HCT116 (cell line): ENCODE data around the gene SDK2.

Source experiments
- EZH2 ChIP-seq: fragments of 200-600 bp; sonication (generic); IDR thresholded peaks from 2 replicates; pipeline ENCODE4 v1.6.1; 2017; ENCODE audit warnings: antibody characterized with exemption, mixed run types
- EZH2phosphoT487 ChIP-seq: fragments of 200-600 bp; IDR thresholded peaks from 2 replicates; pipeline ENCODE4 v1.6.1; 2018; ENCODE audit warnings: antibody characterized with exemption, borderline replicate concordance
- FOSL1 ChIP-seq: IDR thresholded peaks from 2 replicates; pipeline ENCODE4 v1.6.1; 2012; ENCODE audit warnings: low read depth
- POLR2A ChIP-seq: IDR thresholded peaks from 2 replicates; pipeline ENCODE4 v1.7.0; 2011; ENCODE audit warnings: borderline replicate concordance; ENCODE audit not compliant: insufficient read depth, insufficient read length; ENCODE audit errors: extremely low read depth
- POLR2AphosphoS5 ChIP-seq: IDR thresholded peaks from 2 replicates; pipeline ENCODE4 v1.6.1; 2011; ENCODE audit warnings: mild to moderate bottlenecking, low read depth, low read length, moderate library complexity
- SIN3A ChIP-seq: IDR thresholded peaks from 2 replicates; pipeline ENCODE4 v1.6.1; 2012; ENCODE audit warnings: low read depth
- ZNF274 ChIP-seq: fragments of 200-500 bp; sonication (Bioruptor generic); IDR thresholded peaks from 2 replicates; pipeline ENCODE4 v1.6.1; 2014; ENCODE audit warnings: mild to moderate bottlenecking, low read depth, low read length, inconsistent platforms
- TF ChIP-seq, protein P1 (sequence below), 3 experiments: fragments of 200-600 bp in 1 of 3; sonication (generic) in 1 of 3; IDR thresholded peaks in 2 of 3; conservative IDR thresholded peaks in 1 of 3; 2 replicates each; pipeline ENCODE4 v1.5.1; 2012 to 2017; ENCODE audit warnings: low read depth in 2 of 3, low read length in 2 of 3, antibody characterized with exemption in 1 of 3, borderline replicate concordance in 1 of 3, control low read depth in 1 of 3, mild to moderate bottlenecking in 1 of 3, mixed read lengths in 1 of 3, mixed run types in 1 of 3, moderate library complexity in 1 of 3; ENCODE audit not compliant: insufficient read depth in 1 of 3
- TF ChIP-seq, protein P2 (sequence below): IDR thresholded peaks from 2 replicates; pipeline ENCODE4 v1.6.1; 2012
- TF ChIP-seq, protein P3 (sequence below): IDR thresholded peaks from 2 replicates; pipeline ENCODE4 v1.6.1; 2012

DNA sequence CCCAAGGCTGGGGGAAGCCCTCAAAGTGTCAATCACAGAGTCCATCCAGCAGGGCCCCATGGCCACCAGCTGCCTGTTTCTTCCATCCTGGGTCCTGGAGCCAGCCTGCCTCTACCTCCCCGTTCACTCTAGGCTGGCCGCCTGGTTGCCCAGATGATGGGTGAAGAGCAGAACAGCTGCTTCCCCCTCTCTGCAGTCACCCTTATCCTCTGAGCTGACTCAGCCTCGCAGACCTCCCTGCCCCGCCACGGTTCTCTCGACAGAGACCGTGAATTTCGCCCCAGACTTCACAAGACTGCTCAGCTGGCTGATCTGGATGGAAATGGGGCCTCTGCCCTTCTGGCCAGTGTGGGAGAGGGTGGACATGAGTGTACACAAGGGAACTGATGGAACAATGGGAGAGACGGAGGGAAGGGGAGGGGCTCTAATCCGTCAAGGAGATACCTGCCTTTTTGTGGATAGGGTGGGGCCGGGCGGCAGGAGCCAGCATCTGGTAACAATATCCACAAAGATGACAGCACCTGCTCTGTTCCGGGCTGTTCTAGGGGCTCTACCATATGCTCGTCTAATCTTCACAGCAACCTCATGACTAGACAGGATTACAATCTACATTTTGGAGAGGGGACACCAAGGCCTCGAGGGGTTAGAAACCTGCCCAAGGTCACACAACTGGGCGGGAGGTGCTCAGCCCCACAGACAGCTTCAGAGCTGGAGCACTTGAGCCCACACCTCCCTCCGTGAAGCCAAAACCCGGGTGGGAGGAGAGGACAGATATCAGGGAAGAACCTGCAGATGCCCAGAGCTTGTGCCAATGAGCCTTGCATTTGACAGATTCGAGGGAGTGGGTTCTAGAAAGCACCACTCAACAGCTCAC lies 136.0 kb downstream of the SDK2 start:
- TF ChIP-seq FOSL1 (no peak), EZH2 (no peak), POLR2A (no peak), ZNF274 (no peak), EZH2phosphoT487 (no peak), POLR2AphosphoS5 (no peak), SIN3A (no peak)
- TF ChIP-seq, protein P1, sequence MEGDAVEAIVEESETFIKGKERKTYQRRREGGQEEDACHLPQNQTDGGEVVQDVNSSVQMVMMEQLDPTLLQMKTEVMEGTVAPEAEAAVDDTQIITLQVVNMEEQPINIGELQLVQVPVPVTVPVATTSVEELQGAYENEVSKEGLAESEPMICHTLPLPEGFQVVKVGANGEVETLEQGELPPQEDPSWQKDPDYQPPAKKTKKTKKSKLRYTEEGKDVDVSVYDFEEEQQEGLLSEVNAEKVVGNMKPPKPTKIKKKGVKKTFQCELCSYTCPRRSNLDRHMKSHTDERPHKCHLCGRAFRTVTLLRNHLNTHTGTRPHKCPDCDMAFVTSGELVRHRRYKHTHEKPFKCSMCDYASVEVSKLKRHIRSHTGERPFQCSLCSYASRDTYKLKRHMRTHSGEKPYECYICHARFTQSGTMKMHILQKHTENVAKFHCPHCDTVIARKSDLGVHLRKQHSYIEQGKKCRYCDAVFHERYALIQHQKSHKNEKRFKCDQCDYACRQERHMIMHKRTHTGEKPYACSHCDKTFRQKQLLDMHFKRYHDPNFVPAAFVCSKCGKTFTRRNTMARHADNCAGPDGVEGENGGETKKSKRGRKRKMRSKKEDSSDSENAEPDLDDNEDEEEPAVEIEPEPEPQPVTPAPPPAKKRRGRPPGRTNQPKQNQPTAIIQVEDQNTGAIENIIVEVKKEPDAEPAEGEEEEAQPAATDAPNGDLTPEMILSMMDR (IDR thresholded peaks at IDR 0.05 in 2 of 3, conservative IDR thresholded peaks at IDR 0.05 in 1 of 3; ENCODE audit: borderline replicate concordance in 1 of 3, insufficient read depth in 1 of 3, low read depth in 2 of 3, low read length in 2 of 3): no peak
- TF ChIP-seq, protein P2, sequence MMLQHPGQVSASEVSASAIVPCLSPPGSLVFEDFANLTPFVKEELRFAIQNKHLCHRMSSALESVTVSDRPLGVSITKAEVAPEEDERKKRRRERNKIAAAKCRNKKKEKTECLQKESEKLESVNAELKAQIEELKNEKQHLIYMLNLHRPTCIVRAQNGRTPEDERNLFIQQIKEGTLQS: no peak
- TF ChIP-seq, protein P3, sequence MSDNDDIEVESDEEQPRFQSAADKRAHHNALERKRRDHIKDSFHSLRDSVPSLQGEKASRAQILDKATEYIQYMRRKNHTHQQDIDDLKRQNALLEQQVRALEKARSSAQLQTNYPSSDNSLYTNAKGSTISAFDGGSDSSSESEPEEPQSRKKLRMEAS: no peak
